ENCODE results near the gene EFNA4. TPM values are rescaled to one million over a fixed set of nuclear protein-coding genes. Genes with fewer than 3 reads are reported as not detected.

The EFNA4 gene
- polyA plus RNA-seq, 1 of the 3 experiments (the other 2 are of a cell fraction), result 17.7 TPM

DNA sequence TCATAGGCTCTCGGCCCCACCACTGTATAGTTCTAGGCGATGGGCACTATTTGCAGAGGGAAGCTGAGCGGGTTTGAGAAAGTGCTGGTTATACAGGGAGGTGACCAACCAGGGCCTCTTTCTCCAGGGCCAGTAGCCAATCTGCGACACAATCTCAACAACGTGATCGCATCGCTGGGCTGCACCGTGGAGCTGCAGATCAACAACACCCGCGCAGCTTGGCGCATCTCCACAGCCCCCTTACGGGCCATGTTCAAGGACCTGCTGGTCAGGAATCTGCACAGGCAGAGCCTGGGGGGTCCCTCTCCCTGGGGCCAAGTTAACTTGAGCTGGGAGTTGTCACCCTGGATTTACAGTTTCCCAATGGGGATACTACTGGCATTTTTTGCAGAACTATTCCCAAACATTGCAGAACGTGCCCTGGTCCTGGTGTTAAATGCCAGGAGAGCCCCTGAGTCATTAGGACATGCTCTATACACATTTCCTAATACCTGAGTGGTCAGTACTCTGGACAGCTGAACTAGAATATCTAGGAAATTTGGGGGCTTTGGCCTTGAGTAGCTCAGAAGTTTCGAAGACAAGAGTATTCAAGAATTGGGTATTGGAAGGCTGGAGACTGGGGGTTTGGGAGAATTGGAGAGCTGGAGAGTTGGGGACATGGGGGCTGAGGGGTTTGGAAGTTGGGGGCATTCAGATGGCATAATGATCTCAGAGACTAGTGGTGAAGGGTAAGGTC lies 23.0 kb upstream of the EFNA4 start:
- Histone ChIP-seq H3K9ac (no peak overlapping the region), H3K27me3 (ENCODE audit: insufficient read depth) (no peaks in the 10 kb centered on the region), H4K20me1 (ENCODE audit: insufficient read depth) (no peaks in the 10 kb centered on the region), H3K4me2 (no peak overlapping the region), H3K9me3 (no peaks in the 10 kb centered on the region), H3K79me2 (ENCODE audit: insufficient read depth) (no peaks in the 10 kb centered on the region), H3K9me2 (no peaks in the 10 kb centered on the region), H3K4me3 (ENCODE audit: low read depth in 2 of 2, low read length in 1 of 2) (no peak overlapping the region), H3K27ac (ENCODE audit: low read depth in 2 of 2, low read length in 1 of 2) (no peak overlapping the region), H3F3A (replicated peaks; ENCODE audit: insufficient read depth) (no peaks in the 10 kb centered on the region), H3K36me3 (replicated peaks in 1 of 2; ENCODE audit: control insufficient read depth in 1 of 2, insufficient read depth in 2 of 2, low read length in 1 of 2) (no peaks in the 10 kb centered on the region), H3K4me1 (ENCODE audit: control insufficient read depth in 1 of 2, insufficient read depth in 2 of 2, low read depth in 1 of 2, low read length in 1 of 2) (peaks cover 6 to 7% of the 10 kb centered on the region in 2 experiments; a peak in 1 of 4 replicates), H2AFZ (ENCODE audit: low read depth) (no peak overlapping the region)
- no peak for TF ChIP-seq MEF2A (IDR thresholded peaks at IDR 0.05; ENCODE audit: borderline replicate concordance, low read depth)
- TF ChIP-seq TAF1 (IDR thresholded peaks at IDR 0.05; ENCODE audit: borderline replicate concordance, low read depth, low read length), result no peak
- TF ChIP-seq RAD21 (IDR thresholded peaks at IDR 0.05; ENCODE audit: low read length), result no peak
- no peak for TF ChIP-seq FOXM1 (IDR thresholded peaks at IDR 0.05; ENCODE audit: low read depth)
- no peak for TF ChIP-seq RCOR1 (IDR thresholded peaks at IDR 0.05; ENCODE audit: low read length)
- no peak for TF ChIP-seq MXI1 (IDR thresholded peaks at IDR 0.05; ENCODE audit: low read depth, low read length)
- TF ChIP-seq RFX5 (IDR thresholded peaks at IDR 0.05; ENCODE audit: low read length), result no peak
- no peak for TF ChIP-seq GABPA (IDR thresholded peaks at IDR 0.05; ENCODE audit: low read depth)
- CTCF ChIA-PET, result interaction anchor here (0.9 to 26.0 kb wide), 9 partner anchors 10 to 86 kb away, joined by 3 to 573 read pairs (median 4); partner anchors contain the start of genes ADAM15, EFNA3, EFNA4 and ZBTB7B
- 75% methylated on average over 10 of the region's 14 CpGs for WGBS (ENCODE audit: low lambda C conversion rate)
- POLR2A ChIA-PET, result no interaction called here
- no peak for DNase-seq

DNA sequence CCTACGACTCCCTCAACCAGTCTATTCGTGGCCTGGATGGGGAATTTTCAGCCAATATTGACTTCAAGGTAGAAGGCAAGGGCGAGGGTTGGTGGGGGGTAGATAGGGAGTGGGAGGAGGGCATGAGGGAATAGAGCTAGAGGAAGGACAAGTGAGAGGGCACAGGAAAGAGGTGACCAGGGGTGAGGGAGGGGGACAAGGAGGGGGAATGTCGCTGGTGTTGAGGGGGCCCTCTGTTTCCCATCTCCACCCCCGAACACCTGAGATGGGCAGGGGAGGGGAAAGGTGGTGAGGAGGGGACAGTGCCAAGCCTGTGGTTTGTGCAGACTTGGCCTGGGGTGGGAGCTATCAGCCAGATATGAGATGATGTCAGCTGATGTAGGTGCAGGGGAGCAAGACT lies 20.8 kb upstream of the EFNA4 start:
- WGBS (ENCODE audit: low lambda C conversion rate), result 63% methylated on average over 5 of the region's 5 CpGs
- Histone ChIP-seq H3K4me3 (ENCODE audit: low read depth in 2 of 2, low read length in 1 of 2) (no peak overlapping the region), H3K4me2 (no peak overlapping the region), H2AFZ (ENCODE audit: low read depth) (no peak overlapping the region), H3K79me2 (ENCODE audit: insufficient read depth) (no peaks in the 10 kb centered on the region), H4K20me1 (ENCODE audit: insufficient read depth) (no peaks in the 10 kb centered on the region), H3K9ac (no peak overlapping the region), H3K9me2 (no peaks in the 10 kb centered on the region), H3K36me3 (replicated peaks in 1 of 2; ENCODE audit: control insufficient read depth in 1 of 2, insufficient read depth in 2 of 2, low read length in 1 of 2) (no peaks in the 10 kb centered on the region), H3K9me3 (no peaks in the 10 kb centered on the region), H3K27ac (ENCODE audit: low read depth in 2 of 2, low read length in 1 of 2) (no peak overlapping the region), H3K4me1 (ENCODE audit: control insufficient read depth in 1 of 2, insufficient read depth in 2 of 2, low read depth in 1 of 2, low read length in 1 of 2) (peaks cover 7 to 12% of the 10 kb centered on the region in 2 experiments; a peak in 1 of 4 replicates), H3F3A (replicated peaks; ENCODE audit: insufficient read depth) (no peaks in the 10 kb centered on the region), H3K27me3 (ENCODE audit: insufficient read depth) (no peaks in the 10 kb centered on the region)
- CTCF ChIA-PET, result interaction anchor here (1.0 to 26.0 kb wide), 7 partner anchors 8 to 125 kb away, joined by 3 to 573 read pairs (median 25); partner anchors contain the start of genes ADAM15, EFNA3 and EFNA4
- TF ChIP-seq RFX5 (IDR thresholded peaks at IDR 0.05; ENCODE audit: low read length) (no peak), NRF1 (IDR thresholded peaks at IDR 0.05; ENCODE audit: low read depth, low read length) (no peak), CHD2 (IDR thresholded peaks at IDR 0.05; ENCODE audit: low read length, partially characterized antibody) (no peak), JUND (IDR thresholded peaks at IDR 0.05) (no peak), EZH2phosphoT487 (IDR thresholded peaks at IDR 0.05; ENCODE audit: borderline replicate concordance, low read depth) (no peak), FOXJ3 (CRISPR knock-in tag; IDR thresholded peaks at IDR 0.05) (no peak), TCF12 (IDR thresholded peaks at IDR 0.05) (no peak)
- no peak for DNase-seq
- POLR2A ChIA-PET, result interaction anchor here (1.7 kb wide), 1 partner anchor 39 kb away, joined by 5 read pairs; no protein-coding TSS in a partner anchor
